HUDEP-2 (cell line): ENCODE measurements around the gene PACS2.
"Not testable (repeated sequence)": the region's sequence is repeated elsewhere in the genome, so short reads cannot be mapped to it uniquely, and the experiment has no call there.

Experiments
- DNase-seq, 76 experiments: peaks; one replicate each; lab custom pipeline; 2025; ENCODE audit not compliant: unreplicated experiment in 76 of 76; lab: John Stamatoyannopoulos, UW

Gene PACS2

GRCh38 chr14:105287249-105288102, 27.1 kb upstream of the PACS2 start:
- no peak for DNase-seq

- DNase-seq = not testable (repeated sequence)
Measured at GRCh38 chr14:105288936-105289335, 25.6 kb upstream of the PACS2 start.

- no peak for DNase-seq
Measured at GRCh38 chr14:105290621-105291346, 23.8 kb upstream of the PACS2 start.

- no peak for DNase-seq
Measured at GRCh38 chr14:105292826-105293711, 21.5 kb upstream of the PACS2 start.

- peak in 39 of 76 experiments; percentile 7 to 55 (median 27) for DNase-seq
Measured at GRCh38 chr14:105294142-105294597, 20.4 kb upstream of the PACS2 start.

GRCh38 chr14:105297311-105297710, 17.2 kb upstream of the PACS2 start:
- DNase-seq = not testable (repeated sequence)

- peak in 5 of 76 experiments; percentile 34 to 55 (median 45) for DNase-seq
Measured at GRCh38 chr14:105299654-105300541, 14.7 kb upstream of the PACS2 start.

- peak in 72 of 76 experiments; percentile 37 to 97 (median 89) for DNase-seq
Measured at GRCh38 chr14:105300542-105301102, 13.9 kb upstream of the PACS2 start, which contains the start of gene BRF1. TSS of gene BRF1 (minus strand) at chr14:105301001. CDS start at chr14:105300629, 372 bp downstream.

GRCh38 chr14:105301103-105301914, 13.2 kb upstream of the PACS2 start:
- DNase-seq = peak; percentile 19 to 99 (median 95)

GRCh38 chr14:105301915-105302249, 12.7 kb upstream of the PACS2 start:
- DNase-seq = not testable (repeated sequence)

- DNase-seq = peak in 5 of 76 experiments; percentile 3 to 37 (median 15)
Measured at GRCh38 chr14:105303949-105304348, 10.6 kb upstream of the PACS2 start.

GRCh38 chr14:105304565-105304964, 10.0 kb upstream of the PACS2 start:
- DNase-seq = no peak

GRCh38 chr14:105305345-105305744, 9.2 kb upstream of the PACS2 start:
- no peak for DNase-seq

- no peak for DNase-seq
Measured at GRCh38 chr14:105305791-105306190, 8.8 kb upstream of the PACS2 start.

- no peak for DNase-seq
Measured at GRCh38 chr14:105307052-105307727, 7.4 kb upstream of the PACS2 start.

- no peak for DNase-seq
Measured at GRCh38 chr14:105309371-105309770, 5.2 kb upstream of the PACS2 start.

- no peak for DNase-seq
Measured at GRCh38 chr14:105311838-105312237, 2.7 kb upstream of the PACS2 start.

- no peak for DNase-seq
Measured at GRCh38 chr14:105312973-105313372, 1.6 kb upstream of the PACS2 start.
